ENCODE results near the gene NUDT3.

NUDT3 gene

DNA sequence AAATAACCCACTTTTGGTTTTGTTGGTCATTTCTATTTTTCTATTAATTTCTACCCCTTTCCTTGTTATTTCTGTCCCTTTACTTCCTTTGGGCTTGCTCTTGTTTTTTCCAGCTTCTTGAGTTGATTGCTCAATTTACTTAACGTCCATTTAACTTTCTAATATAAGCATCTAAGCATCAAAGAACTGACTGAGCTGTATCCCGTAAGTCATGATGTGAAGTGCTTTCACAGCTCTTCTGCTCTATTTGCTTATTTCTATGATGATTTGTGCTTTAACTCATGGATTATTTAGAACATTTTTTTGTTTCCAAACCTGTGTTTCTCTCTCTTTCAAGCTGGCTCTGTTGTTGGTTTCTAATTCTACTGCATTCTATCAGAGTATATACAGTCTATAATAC, 87.0 kb downstream of the NUDT3 start:
- TF ChIP-seq, protein P1, sequence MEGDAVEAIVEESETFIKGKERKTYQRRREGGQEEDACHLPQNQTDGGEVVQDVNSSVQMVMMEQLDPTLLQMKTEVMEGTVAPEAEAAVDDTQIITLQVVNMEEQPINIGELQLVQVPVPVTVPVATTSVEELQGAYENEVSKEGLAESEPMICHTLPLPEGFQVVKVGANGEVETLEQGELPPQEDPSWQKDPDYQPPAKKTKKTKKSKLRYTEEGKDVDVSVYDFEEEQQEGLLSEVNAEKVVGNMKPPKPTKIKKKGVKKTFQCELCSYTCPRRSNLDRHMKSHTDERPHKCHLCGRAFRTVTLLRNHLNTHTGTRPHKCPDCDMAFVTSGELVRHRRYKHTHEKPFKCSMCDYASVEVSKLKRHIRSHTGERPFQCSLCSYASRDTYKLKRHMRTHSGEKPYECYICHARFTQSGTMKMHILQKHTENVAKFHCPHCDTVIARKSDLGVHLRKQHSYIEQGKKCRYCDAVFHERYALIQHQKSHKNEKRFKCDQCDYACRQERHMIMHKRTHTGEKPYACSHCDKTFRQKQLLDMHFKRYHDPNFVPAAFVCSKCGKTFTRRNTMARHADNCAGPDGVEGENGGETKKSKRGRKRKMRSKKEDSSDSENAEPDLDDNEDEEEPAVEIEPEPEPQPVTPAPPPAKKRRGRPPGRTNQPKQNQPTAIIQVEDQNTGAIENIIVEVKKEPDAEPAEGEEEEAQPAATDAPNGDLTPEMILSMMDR (conservative IDR thresholded peaks at IDR 0.05; ENCODE audit: low read length): no peak
- DNase-seq (ENCODE audit: low read depth): no peak
- no peak overlapping the region for H3K4me3 ChIP-seq (ENCODE audit: low read length)

DNA sequence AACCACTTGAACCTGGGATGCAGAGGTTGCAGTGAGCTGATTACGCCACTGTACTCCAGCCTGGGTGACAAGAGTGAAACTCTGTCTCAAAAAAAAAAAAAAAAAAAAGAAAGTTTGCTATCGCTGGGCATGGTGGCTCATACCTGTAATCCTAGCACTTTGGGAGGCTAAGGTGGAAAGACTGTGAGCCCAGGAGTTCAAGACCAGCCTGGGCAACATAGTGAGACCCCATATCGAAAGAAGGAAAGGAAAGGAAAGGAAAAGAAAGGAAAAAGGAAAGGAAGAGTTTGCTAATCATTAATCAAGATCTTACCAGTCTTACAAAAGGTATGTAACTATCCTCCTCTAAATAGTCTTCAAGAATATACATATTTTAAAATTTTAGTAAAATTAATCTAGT, 88.3 kb downstream of the NUDT3 start:
- DNase-seq (ENCODE audit: low read depth): no peak
- no peak overlapping the region for H3K4me3 ChIP-seq (ENCODE audit: low read length)
- TF ChIP-seq, protein P1 (conservative IDR thresholded peaks at IDR 0.05; ENCODE audit: low read length): no peak

DNA sequence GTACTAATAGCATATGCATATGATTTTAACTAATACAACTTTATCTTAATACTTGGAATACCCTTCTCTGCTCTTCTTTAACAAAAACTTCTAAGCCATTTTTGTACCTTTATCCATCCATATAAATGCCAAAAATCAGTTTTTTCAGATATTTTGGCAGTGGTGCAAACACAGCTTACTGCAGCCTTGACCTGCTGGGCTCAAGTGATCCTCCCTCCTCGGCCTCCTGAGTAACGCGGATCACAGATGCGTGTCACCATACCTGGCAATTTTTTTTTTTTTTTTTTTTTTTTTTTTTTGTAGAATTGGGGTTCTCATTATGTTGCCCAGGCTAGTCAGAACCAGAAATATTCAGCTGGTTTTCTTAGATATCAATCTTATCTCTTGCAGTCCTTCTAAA, 89.5 kb downstream of the NUDT3 start:
- TF ChIP-seq, protein P1 (conservative IDR thresholded peaks at IDR 0.05; ENCODE audit: low read length): no peak
- DNase-seq (ENCODE audit: low read depth): no peak
- no peak overlapping the region for H3K4me3 ChIP-seq (ENCODE audit: low read length)

DNA sequence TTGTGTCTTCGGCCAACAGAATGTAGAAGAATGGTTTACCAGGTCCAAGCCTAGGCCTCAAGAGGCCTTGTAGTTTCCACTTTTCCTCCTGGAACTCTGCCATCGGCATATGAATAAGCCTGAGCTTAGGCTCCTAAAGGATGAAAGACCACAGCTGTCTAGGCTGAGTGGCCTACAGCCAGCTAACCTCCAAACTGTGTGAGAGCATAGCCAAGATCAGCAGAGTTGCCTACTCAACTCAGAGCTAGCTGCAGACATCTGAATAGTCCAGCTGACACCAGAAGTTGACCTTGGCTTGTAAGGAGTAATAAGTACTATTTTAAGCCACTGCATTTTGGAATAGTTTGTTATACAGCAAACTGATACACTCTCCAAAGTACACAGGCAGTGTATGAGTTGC, 91.1 kb downstream of the NUDT3 start:
- no peak overlapping the region for H3K4me3 ChIP-seq (ENCODE audit: low read length)
- TF ChIP-seq, protein P1 (conservative IDR thresholded peaks at IDR 0.05; ENCODE audit: low read length): no peak
- DNase-seq (ENCODE audit: low read depth): peak; percentile 40

DNA sequence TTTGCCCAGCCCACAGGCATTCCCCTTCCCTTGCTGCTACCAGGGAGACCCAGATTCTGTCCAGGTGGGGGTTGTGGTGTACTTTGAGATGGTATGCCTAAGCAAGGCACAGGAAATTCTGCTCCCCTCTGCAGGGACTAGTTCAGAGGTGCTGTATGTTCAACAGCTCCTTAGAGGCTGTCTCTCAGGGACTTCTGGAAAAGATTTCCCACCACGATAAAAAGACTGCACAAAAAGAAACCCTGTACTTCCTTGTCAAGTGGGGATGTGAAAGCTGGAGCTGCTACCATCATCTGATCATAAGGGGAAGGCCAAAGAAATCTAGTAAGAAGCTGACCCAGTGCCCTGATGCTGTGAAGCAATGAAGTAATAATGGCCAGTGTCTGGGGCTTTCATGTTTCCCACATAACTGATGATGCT, 92.1 kb downstream of the NUDT3 start:
- TF ChIP-seq, protein P1 (conservative IDR thresholded peaks at IDR 0.05; ENCODE audit: low read length): no peak
- DNase-seq (ENCODE audit: low read depth): no peak
- no peak overlapping the region for H3K4me3 ChIP-seq (ENCODE audit: low read length)

DNA sequence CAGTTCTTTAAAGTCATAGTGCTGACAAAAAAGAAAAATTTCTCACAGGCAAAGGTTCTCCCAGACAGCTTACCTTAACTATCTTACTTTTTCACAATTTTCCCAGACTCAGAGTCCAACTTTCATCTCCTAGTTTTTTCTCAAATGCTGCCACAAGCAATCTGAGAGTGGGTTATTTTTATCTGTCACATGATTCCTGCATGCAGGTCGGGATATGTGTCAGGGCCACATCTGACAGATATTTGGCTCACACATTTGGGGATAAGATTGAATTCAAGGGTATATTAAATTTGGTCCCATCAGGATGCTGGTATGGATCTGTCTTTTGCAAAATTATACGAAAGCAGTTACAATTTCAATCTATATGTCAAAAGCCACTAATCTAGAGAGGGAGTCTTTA, 93.5 kb downstream of the NUDT3 start:
- TF ChIP-seq, protein P1 (conservative IDR thresholded peaks at IDR 0.05; ENCODE audit: low read length): no peak
- H3K4me3 ChIP-seq (ENCODE audit: low read length): no peak overlapping the region
- no peak for DNase-seq (ENCODE audit: low read depth)

DNA sequence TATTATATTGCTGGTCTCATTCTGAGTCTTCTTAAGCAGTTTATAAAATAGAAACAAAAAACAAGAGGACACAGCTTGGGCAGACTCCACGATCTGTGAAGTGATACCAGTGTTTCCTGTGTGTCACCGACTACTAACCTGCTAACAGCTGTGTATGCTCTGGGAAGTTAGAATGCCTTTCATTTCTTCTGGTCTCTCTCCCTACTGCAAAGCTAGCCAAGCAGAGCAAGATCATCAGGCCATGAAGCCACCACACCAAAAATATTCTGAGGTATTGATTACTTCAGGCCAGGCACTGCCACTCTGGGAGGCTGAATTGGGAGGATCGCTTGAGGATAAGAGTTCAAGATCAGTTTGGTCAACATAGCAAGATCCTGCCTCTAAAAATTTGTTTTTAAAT, 96.7 kb downstream of the NUDT3 start:
- DNase-seq (ENCODE audit: low read depth): no peak
- no peak overlapping the region for H3K4me3 ChIP-seq (ENCODE audit: low read length)
- TF ChIP-seq, protein P1 (conservative IDR thresholded peaks at IDR 0.05; ENCODE audit: low read length): no peak
